MCF 10A (cell line): ENCODE results near the gene MDGA2. TPM values are rescaled to one million over a fixed set of nuclear protein-coding genes. Genes with fewer than 3 reads are reported as not detected.

Source experiments
- BruUV-seq: library from RNA; stranded (reverse); fragments of 400-500 nt; replicated peaks from 2 replicates; lab custom pipeline; 2021; lab: Mats Ljungman, UMichigan
- CTCF ChIA-PET: fragments of 300-600 bp; sonication (Branson Sonifier 250); formaldehyde crosslinking; extraction: SDS; loops from one replicate; lab custom pipeline; 2021; ENCODE audit warnings: antibody characterized with exemption, inconsistent platforms; lab: Yijun Ruan, JAX
- POLR2A ChIA-PET: fragments of 300-600, 350-650 bp; sonication (Branson Sonifier 250); formaldehyde crosslinking; extraction: SDS; loops from one replicate; lab custom pipeline; 2020; ENCODE audit warnings: antibody characterized with exemption, inconsistent platforms; lab: Yijun Ruan, JAX
- DNase-seq: peaks from one replicate; pipeline ENCODE4 v3.0.0-alpha.2; 2018; ENCODE audit not compliant: unreplicated experiment
- H3K27ac Mint-ChIP-seq: one replicate; pipeline ENCODE4 v1.8.0; 2022; ENCODE audit warnings: mild to moderate bottlenecking, low read depth, mixed read lengths; ENCODE audit not compliant: unreplicated experiment
- H3K27me3 Mint-ChIP-seq: one replicate; pipeline ENCODE4 v1.8.0; 2022; ENCODE audit warnings: mixed read lengths; ENCODE audit not compliant: insufficient read depth, unreplicated experiment
- H3K36me3 Mint-ChIP-seq: one replicate; pipeline ENCODE4 v1.8.0; 2022; ENCODE audit warnings: mild to moderate bottlenecking, moderate library complexity, mixed read lengths; ENCODE audit not compliant: insufficient read depth, unreplicated experiment
- H3K4me1 Mint-ChIP-seq: one replicate; pipeline ENCODE4 v1.8.0; 2022; ENCODE audit warnings: mixed read lengths; ENCODE audit not compliant: insufficient read depth, unreplicated experiment
- H3K4me3 Mint-ChIP-seq: one replicate; pipeline ENCODE4 v1.8.0; 2022; ENCODE audit warnings: mild to moderate bottlenecking, moderate library complexity, mixed read lengths; ENCODE audit not compliant: unreplicated experiment
- H3K9me3 Mint-ChIP-seq: one replicate; pipeline ENCODE4 v1.8.0; 2022; ENCODE audit warnings: mixed read lengths; ENCODE audit not compliant: unreplicated experiment
- CTCF ChIP-seq: fragments of 200-600 bp; IDR thresholded peaks from one replicate; pipeline ENCODE4 v1.8.0; 2022; ENCODE audit warnings: antibody characterized with exemption, mild to moderate bottlenecking; ENCODE audit not compliant: unreplicated experiment
- intact Hi-C: fragments of 100-400 bp; cut with micrococcal nuclease; formaldehyde crosslinking; loops from 2 replicates; pipeline ENCODE4 v1.14.1; 2022
- total RNA-seq: library from RNA; stranded (reverse); gene quantifications from 2 replicates; pipeline ENCODE4 v1.2.3, GENCODE V29; 2022

The MDGA2 gene
- total RNA-seq, 1 experiment from 2014 or later = not detected

- intact Hi-C loops = no loop called here
- Mint-ChIP-seq H3K4me1 (no peaks in the 10 kb centered on the region), H3K27ac (no peak overlapping the region), H3K9me3 (no peaks in the 10 kb centered on the region), H3K27me3 (peaks cover 94% of the 10 kb centered on the region), H3K36me3 (no peaks in the 10 kb centered on the region), H3K4me3 (no peak overlapping the region)
- no peak for DNase-seq
- ChIA-PET CTCF (interaction anchor here (0.7 kb wide), 1 partner anchor 1935 kb away, joined by 3 read pairs; no protein-coding TSS in a partner anchor), POLR2A (no interaction called here)
- no TSS peak for BruUV-seq
- no peak for TF ChIP-seq CTCF
Measured at GRCh38 chr14:47507861-47508260, 167.5 kb downstream of the MDGA2 start.

DNA sequence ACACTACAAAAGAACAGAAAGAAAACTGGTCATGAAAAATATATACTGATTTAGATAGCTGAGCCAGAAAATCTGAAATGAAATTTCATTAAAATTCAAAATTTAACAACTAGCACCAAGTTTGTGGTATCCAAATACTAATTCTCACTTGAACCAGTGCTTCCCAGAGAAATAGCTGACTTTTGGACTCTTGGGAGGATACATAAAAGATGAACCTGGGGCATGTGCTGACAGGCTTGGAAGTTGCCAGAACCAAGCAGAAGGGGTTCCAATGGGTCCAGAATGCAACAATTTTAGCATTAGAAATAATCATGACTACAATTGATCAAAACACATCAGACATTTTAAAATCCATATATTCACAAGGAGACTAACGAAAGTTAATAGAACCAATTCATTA is 175.0 kb downstream of the MDGA2 start:
- no peak overlapping the region for H3K27ac Mint-ChIP-seq
- intact Hi-C loops = no loop called here
- ChIA-PET POLR2A (no interaction called here), CTCF (no interaction called here)
- H3K27me3 Mint-ChIP-seq = peaks cover 44% of the 10 kb centered on the region
- H3K4me3 Mint-ChIP-seq = no peak overlapping the region
- no peak for DNase-seq
- TF ChIP-seq CTCF = no peak
- H3K4me1 Mint-ChIP-seq = no peaks in the 10 kb centered on the region
- H3K9me3 Mint-ChIP-seq = no peaks in the 10 kb centered on the region
- H3K36me3 Mint-ChIP-seq = no peaks in the 10 kb centered on the region
- BruUV-seq = no TSS peak

DNA sequence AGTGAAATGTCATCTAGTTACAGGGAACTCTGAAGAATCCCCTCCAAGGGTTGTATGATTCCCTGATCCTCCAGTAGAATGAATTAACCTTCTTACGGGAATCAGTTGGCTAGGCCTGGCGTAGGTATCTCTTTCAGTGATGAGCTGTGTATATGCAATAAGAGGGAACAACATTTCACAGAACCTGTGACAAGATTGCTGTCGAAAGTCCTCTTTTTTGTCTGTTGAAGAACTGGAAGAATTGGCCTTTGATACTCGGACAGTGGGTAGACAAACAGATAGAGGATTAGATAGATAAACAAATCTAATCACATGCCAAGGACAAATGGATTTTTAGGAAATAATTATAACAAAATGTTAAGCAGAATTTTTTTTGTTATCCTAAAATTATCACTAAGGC is 184.6 kb downstream of the MDGA2 start:
- Mint-ChIP-seq H3K27me3 (peaks cover 42% of the 10 kb centered on the region), H3K4me1 (no peaks in the 10 kb centered on the region), H3K4me3 (no peak overlapping the region), H3K27ac (no peak overlapping the region), H3K36me3 (no peaks in the 10 kb centered on the region), H3K9me3 (no peaks in the 10 kb centered on the region)
- BruUV-seq = no TSS peak
- ChIA-PET CTCF (interaction anchor here (0.7 kb wide), 1 partner anchor 869 kb away, joined by 3 read pairs; no protein-coding TSS in a partner anchor), POLR2A (no interaction called here)
- no peak for DNase-seq
- no peak for TF ChIP-seq CTCF
- intact Hi-C loops = no loop called here

- TF ChIP-seq CTCF = no peak
- Mint-ChIP-seq H3K27me3 (peaks cover 47% of the 10 kb centered on the region), H3K4me1 (no peaks in the 10 kb centered on the region), H3K36me3 (no peaks in the 10 kb centered on the region), H3K4me3 (no peak overlapping the region), H3K27ac (no peak overlapping the region), H3K9me3 (no peaks in the 10 kb centered on the region)
- DNase-seq = no peak
- ChIA-PET CTCF (no interaction called here), POLR2A (no interaction called here)
- no TSS peak for BruUV-seq
- intact Hi-C loops = no loop called here
Measured at GRCh38 chr14:47490353-47490752, 185.1 kb downstream of the MDGA2 start.
